PFSK-1 (cell line): ENCODE results near the gene GET4.

ENCODE experiments used
- FOXP2 ChIP-seq: optimal IDR thresholded peaks from 2 replicates; pipeline ENCODE3; 2011; ENCODE audit warnings: borderline replicate concordance, control low read depth, inconsistent platforms; ENCODE audit not compliant: insufficient read depth; ENCODE audit errors: extremely low read length, extremely low read depth
- POLR2AphosphoS5 ChIP-seq: IDR thresholded peaks from 2 replicates; pipeline ENCODE4 v1.6.1; 2012; ENCODE audit warnings: low read depth, mild to moderate bottlenecking, control low read depth, low read length, moderate library complexity
- REST ChIP-seq, 2 experiments: IDR thresholded peaks; 2 replicates each; pipeline versions ENCODE4 v1.6.1 to v1.8.0; 2011 to 2012; ENCODE audit warnings: low read depth in 2 of 2, low read length in 2 of 2, control low read depth in 1 of 2, inconsistent platforms in 1 of 2, mild to moderate bottlenecking in 1 of 2, moderate library complexity in 1 of 2; ENCODE audit not compliant: insufficient read depth in 1 of 2
- SIN3A ChIP-seq: IDR thresholded peaks from 2 replicates; pipeline ENCODE4 v1.6.1; 2012; ENCODE audit warnings: mild to moderate bottlenecking, low read length, moderate library complexity, borderline replicate concordance; ENCODE audit not compliant: insufficient read depth

GRCh38 chr7:898855-899681, 22.7 kb downstream of the GET4 start:
- TF ChIP-seq POLR2AphosphoS5 (no peak), SIN3A (no peak), REST (IDR thresholded peaks at IDR 0.05; ENCODE audit: insufficient read depth in 1 of 2, low read depth in 2 of 2, low read length in 2 of 2) (no peak), FOXP2 (no peak)
